ENCODE measurements around the gene NAXD.
"Not testable (repeated sequence)": the region's sequence is repeated elsewhere in the genome, so short reads cannot be mapped to it uniquely, and the experiment has no call there.

Gene NAXD

GRCh38 chr13:110628952-110629701 is 13.8 kb downstream of the NAXD start:
- FAIRE-seq: no peak

- no peak for FAIRE-seq
These were observed 14.4 kb downstream of the NAXD start for GRCh38 chr13:110629735-110630134.

GRCh38 chr13:110630566-110631119 is 15.3 kb downstream of the NAXD start:
- FAIRE-seq: no peak

GRCh38 chr13:110632255-110632654 is 16.9 kb downstream of the NAXD start:
- not testable (repeated sequence) for FAIRE-seq

- FAIRE-seq: no peak
These were observed 18.4 kb downstream of the NAXD start for GRCh38 chr13:110633776-110634175.

- FAIRE-seq: no peak
These were observed 19.2 kb downstream of the NAXD start for GRCh38 chr13:110634558-110634957.

GRCh38 chr13:110635405-110636002 is 20.2 kb downstream of the NAXD start:
- no peak for FAIRE-seq

GRCh38 chr13:110636053-110636475 is 20.7 kb downstream of the NAXD start:
- FAIRE-seq: no peak

GRCh38 chr13:110636701-110637201 is 21.4 kb downstream of the NAXD start:
- FAIRE-seq: no peak

GRCh38 chr13:110637275-110637674 is 21.9 kb downstream of the NAXD start:
- FAIRE-seq: no peak

GRCh38 chr13:110637747-110638146 is 22.4 kb downstream of the NAXD start:
- no peak for FAIRE-seq

GRCh38 chr13:110638257-110638656 is 22.9 kb downstream of the NAXD start:
- no peak for FAIRE-seq

GRCh38 chr13:110638814-110639806 is 23.8 kb downstream of the NAXD start:
- FAIRE-seq: no peak

- FAIRE-seq: no peak
These were observed 24.6 kb downstream of the NAXD start for GRCh38 chr13:110639935-110640334.

GRCh38 chr13:110640591-110641029 is 25.3 kb downstream of the NAXD start:
- FAIRE-seq: no peak

GRCh38 chr13:110641055-110642015 is 26.0 kb downstream of the NAXD start:
- FAIRE-seq: no peak

- FAIRE-seq: no peak
These were observed 27.1 kb downstream of the NAXD start for GRCh38 chr13:110642291-110642981.

- no peak for FAIRE-seq
These were observed 28.0 kb downstream of the NAXD start for GRCh38 chr13:110643324-110643723.

- no peak for FAIRE-seq
These were observed 28.6 kb downstream of the NAXD start for GRCh38 chr13:110643768-110644421.

- no peak for FAIRE-seq
These were observed 29.7 kb downstream of the NAXD start for GRCh38 chr13:110644892-110645521.
